OCI-LY7 (cell line): ENCODE measurements around the gene TERB1.

Experiments used
- EZH2phosphoT487 ChIP-seq: fragments of 200-600 bp; sonication (generic); IDR thresholded peaks from 2 replicates; pipeline ENCODE4 v1.6.1; 2018; ENCODE audit warnings: low read depth, borderline replicate concordance, mild to moderate bottlenecking, mixed run types, antibody characterized with exemption, low read length, moderate library complexity, mixed read lengths
- TF ChIP-seq, protein P1 (sequence below): fragments of 200-600 bp; sonication (generic); conservative IDR thresholded peaks from 2 replicates; pipeline ENCODE4 v1.5.1; 2014; ENCODE audit warnings: mild to moderate bottlenecking, antibody characterized with exemption, low read length, moderate library complexity, mixed read lengths

DNA sequence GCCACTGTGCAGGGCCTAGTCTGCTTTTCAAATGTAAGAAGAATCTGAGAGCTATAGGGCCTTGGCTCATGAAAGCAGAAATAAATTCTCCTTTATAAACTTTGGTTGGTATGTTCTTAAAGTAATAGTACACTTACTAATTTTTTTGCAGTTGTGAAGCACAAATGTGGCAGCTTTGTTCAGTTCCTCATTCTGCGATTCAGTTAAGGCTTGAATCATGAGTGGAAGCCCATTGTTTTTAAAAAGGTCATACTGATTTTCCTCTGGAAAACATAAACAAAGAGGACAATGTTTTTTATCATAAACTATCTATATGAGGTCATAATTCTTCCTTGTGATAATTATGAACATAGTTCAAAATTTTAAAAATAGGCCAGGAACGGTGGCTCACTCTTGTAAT lies 26.4 kb downstream of the TERB1 start:
- TF ChIP-seq, protein P1, sequence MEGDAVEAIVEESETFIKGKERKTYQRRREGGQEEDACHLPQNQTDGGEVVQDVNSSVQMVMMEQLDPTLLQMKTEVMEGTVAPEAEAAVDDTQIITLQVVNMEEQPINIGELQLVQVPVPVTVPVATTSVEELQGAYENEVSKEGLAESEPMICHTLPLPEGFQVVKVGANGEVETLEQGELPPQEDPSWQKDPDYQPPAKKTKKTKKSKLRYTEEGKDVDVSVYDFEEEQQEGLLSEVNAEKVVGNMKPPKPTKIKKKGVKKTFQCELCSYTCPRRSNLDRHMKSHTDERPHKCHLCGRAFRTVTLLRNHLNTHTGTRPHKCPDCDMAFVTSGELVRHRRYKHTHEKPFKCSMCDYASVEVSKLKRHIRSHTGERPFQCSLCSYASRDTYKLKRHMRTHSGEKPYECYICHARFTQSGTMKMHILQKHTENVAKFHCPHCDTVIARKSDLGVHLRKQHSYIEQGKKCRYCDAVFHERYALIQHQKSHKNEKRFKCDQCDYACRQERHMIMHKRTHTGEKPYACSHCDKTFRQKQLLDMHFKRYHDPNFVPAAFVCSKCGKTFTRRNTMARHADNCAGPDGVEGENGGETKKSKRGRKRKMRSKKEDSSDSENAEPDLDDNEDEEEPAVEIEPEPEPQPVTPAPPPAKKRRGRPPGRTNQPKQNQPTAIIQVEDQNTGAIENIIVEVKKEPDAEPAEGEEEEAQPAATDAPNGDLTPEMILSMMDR, result no peak
- no peak for TF ChIP-seq EZH2phosphoT487
